GM10847 (cell line): ENCODE data around the gene PARP4.

Experiments
- POLR2A ChIP-seq: IDR thresholded peaks from 2 replicates; pipeline ENCODE4 v1.6.1; 2011; ENCODE audit not compliant: insufficient read length; ENCODE audit errors: extremely low read depth

PARP4 gene

DNA sequence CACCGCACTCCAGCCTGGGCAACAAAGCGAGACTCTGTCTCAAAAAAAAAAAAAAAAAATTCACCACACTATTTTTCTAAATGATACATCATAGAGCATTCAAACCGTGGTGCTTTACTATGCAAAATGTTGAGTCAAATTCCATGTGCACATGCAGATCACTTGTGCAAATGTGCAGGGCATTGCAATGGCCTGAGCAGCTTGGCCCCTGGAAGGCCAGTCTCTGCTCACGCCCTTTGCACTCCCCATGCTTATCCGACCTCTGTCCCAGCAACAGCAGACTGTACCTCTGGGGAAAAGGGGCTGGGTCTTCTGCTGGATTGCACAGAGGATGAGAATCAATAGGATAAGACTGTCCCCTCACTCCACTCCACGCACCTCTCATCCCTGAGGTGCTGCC is 58.5 kb downstream of the PARP4 start:
- TF ChIP-seq POLR2A = no peak

GRCh38 chr13:24452044-24452443 is 60.5 kb downstream of the PARP4 start:
- no peak for TF ChIP-seq POLR2A

DNA sequence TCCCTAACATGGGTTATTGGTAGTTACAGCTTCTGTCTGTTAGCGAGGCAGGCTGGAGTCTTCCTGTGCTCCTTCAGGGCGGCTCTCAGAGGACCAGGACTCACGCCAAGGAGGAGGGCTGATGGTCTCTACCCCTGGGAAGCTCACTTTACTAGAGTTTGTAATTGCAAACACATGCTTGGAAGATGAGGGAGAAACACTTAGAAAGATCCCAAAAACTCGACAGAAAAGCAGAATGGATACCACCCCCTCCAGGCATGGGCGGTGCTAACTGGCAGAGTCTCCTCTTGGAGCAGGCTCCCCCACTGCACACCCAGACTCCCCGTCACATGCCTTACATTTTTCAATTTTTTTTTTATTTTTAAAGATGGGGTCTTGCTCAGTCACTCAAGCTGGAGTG is 62.0 kb downstream of the PARP4 start:
- TF ChIP-seq POLR2A = no peak

- TF ChIP-seq POLR2A = no peak
Observed at GRCh38 chr13:24443366-24443765, 69.2 kb downstream of the PARP4 start.

DNA sequence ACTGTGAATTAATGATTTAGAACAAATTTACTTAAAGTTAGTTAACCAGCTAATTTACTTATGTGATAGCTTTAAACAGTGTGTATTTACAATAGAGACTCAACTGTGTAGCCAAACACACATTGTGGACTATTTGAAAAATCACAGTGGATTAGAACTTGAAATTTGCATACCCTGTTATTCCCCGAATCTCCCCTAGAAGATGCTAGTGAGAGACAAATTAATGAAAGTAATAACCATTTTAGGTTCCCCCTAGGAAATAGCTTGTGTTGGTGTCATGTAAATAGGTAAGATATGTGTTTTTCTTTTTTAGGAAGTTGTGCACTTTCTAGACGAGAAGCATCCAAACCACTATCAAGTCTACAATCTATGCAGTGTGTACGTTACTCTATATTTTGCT is 104.7 kb downstream of the PARP4 start:
- TF ChIP-seq POLR2A = no peak

DNA sequence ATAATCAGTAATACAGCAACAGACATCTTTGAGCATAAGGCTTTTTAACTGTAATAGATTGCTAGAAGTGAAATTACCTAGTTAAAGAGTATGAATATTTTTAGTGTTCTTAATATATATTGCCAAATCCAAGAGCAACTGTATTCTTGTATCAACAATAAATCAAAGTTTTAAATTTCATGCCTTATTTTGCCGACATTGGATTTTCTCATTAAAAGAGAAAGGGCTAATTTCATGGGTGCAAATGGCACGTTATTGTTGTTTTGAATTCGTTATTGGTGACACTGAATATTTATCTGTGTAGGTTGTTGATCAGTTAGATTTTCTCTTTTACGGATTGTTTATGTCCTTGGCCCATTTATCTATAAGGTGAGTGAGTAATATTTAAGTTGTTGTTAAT is 106.1 kb downstream of the PARP4 start:
- no peak for TF ChIP-seq POLR2A

DNA sequence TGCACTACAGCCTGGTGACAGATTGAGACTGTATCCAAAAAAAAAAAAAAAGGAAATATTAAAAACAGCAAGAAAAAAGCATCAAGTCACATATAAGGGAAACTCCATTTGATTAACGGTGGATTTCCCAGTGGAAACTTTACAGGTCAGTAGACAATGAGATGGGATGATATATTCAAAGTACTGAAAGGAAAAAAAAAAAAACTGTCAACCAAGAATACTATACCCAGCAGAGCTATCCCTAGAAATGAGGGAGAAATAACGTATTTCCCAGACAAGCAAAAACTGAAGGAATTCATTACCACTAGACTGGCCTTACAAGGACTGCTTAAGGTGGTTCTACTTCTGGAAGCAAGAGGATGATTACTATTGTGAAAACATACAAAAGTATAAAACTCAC is 115.8 kb downstream of the PARP4 start:
- TF ChIP-seq POLR2A = no peak

DNA sequence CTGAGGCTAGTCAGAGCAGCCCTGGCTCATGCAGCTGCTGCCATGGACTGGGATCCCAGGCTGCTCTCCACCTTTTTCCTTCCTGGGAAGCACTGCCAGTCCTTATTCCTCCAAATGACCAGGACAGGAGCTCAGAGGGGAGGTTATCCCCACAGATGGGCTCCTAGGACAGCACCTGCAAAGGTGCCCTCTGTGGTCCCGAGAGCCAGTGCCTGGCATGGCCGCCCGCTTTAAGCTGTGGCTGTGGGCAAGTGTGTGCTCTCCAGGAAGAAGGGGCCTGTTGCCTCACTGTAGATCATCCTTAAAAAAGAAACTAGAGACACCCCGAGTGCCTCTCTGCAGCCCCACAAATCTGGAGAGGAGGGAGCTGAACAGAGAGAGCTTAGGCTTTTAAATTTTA is 119.6 kb downstream of the PARP4 start:
- TF ChIP-seq POLR2A = no peak

- TF ChIP-seq POLR2A = no peak
Observed at GRCh38 chr13:24389506-24389905, 123.1 kb downstream of the PARP4 start.

- TF ChIP-seq POLR2A = no peak
Observed at GRCh38 chr13:24386816-24387708, 125.5 kb downstream of the PARP4 start.

GRCh38 chr13:24385902-24386301 is 126.7 kb downstream of the PARP4 start:
- no peak for TF ChIP-seq POLR2A

GRCh38 chr13:24381541-24382265 is 130.9 kb downstream of the PARP4 start:
- TF ChIP-seq POLR2A = no peak
